ENCODE measurements around the gene MAP3K6. TPM values are rescaled to one million over a fixed set of nuclear protein-coding genes. Genes with fewer than 3 reads are reported as not detected.

Gene MAP3K6
- total RNA-seq, 1 donor = 25.7 TPM

- peak overlapping the region; percentile 65 for H3K4me3 ChIP-seq (ENCODE audit: insufficient read depth, low read length)
- H3K36me3 ChIP-seq (ENCODE audit: insufficient read depth, low read length) = peaks cover 2% of the 10 kb centered on the region
- H3K4me2 ChIP-seq (ENCODE audit: insufficient read depth, low read length) = peak overlapping the region; percentile 67
- DNase-seq (ENCODE audit: insufficient read length, low spot score, missing footprints) = peak; percentile 99
- no peaks in the 10 kb centered on the region for H3K9me3 ChIP-seq (ENCODE audit: low read depth, low read length)
- H3K27me3 ChIP-seq (ENCODE audit: insufficient read depth, low read length) = no peaks in the 10 kb centered on the region
- TF ChIP-seq CTCF (IDR thresholded peaks at IDR 0.05; ENCODE audit: extremely low read depth, low read depth, low read length) = no peak
- no peaks in the 10 kb centered on the region for H4K20me1 ChIP-seq (ENCODE audit: insufficient read depth, low read length)
- peaks cover 2% of the 10 kb centered on the region for H3K4me1 ChIP-seq (ENCODE audit: insufficient read depth, low read length)
- no peak overlapping the region for H3K27ac ChIP-seq (ENCODE audit: low read depth, low read length)
- peak overlapping the region; percentile 41 for H2AFZ ChIP-seq (ENCODE audit: low read length)
- H3K79me2 ChIP-seq (ENCODE audit: insufficient read depth, low read length) = no peaks in the 10 kb centered on the region
These were observed 16.7 kb downstream of the MAP3K6 start for GRCh38 chr1:27349784-27350662.

- Histone ChIP-seq H3K4me1 (ENCODE audit: insufficient read depth, low read length) (peaks cover 2% of the 10 kb centered on the region), H3K27me3 (ENCODE audit: insufficient read depth, low read length) (no peaks in the 10 kb centered on the region), H3K4me3 (ENCODE audit: insufficient read depth, low read length) (peak overlapping the region; percentile 65), H3K9me3 (ENCODE audit: low read depth, low read length) (no peaks in the 10 kb centered on the region), H2AFZ (ENCODE audit: low read length) (peak overlapping the region; percentile 22), H3K79me2 (ENCODE audit: insufficient read depth, low read length) (no peaks in the 10 kb centered on the region), H3K36me3 (ENCODE audit: insufficient read depth, low read length) (no peaks in the 10 kb centered on the region), H3K4me2 (ENCODE audit: insufficient read depth, low read length) (peak overlapping the region; percentile 67), H3K27ac (ENCODE audit: low read depth, low read length) (no peak overlapping the region), H4K20me1 (ENCODE audit: insufficient read depth, low read length) (no peaks in the 10 kb centered on the region)
- no peak for TF ChIP-seq CTCF (IDR thresholded peaks at IDR 0.05; ENCODE audit: extremely low read depth, low read depth, low read length)
- DNase-seq (ENCODE audit: insufficient read length, low spot score, missing footprints) = peak; percentile 93
These were observed 17.6 kb downstream of the MAP3K6 start for GRCh38 chr1:27348861-27349783.

- Histone ChIP-seq H3K4me2 (ENCODE audit: insufficient read depth, low read length) (no peak overlapping the region), H3K27ac (ENCODE audit: low read depth, low read length) (no peak overlapping the region), H3K9me3 (ENCODE audit: low read depth, low read length) (no peaks in the 10 kb centered on the region), H4K20me1 (ENCODE audit: insufficient read depth, low read length) (no peaks in the 10 kb centered on the region), H3K4me1 (ENCODE audit: insufficient read depth, low read length) (peaks cover 3% of the 10 kb centered on the region), H3K4me3 (ENCODE audit: insufficient read depth, low read length) (no peak overlapping the region), H3K36me3 (ENCODE audit: insufficient read depth, low read length) (no peaks in the 10 kb centered on the region), H3K27me3 (ENCODE audit: insufficient read depth, low read length) (no peaks in the 10 kb centered on the region), H3K79me2 (ENCODE audit: insufficient read depth, low read length) (no peaks in the 10 kb centered on the region), H2AFZ (ENCODE audit: low read length) (no peak overlapping the region)
- no peak for TF ChIP-seq CTCF (IDR thresholded peaks at IDR 0.05; ENCODE audit: extremely low read depth, low read depth, low read length)
- peak; percentile 73 for DNase-seq (ENCODE audit: insufficient read length, low spot score, missing footprints)
These were observed 19.7 kb downstream of the MAP3K6 start for GRCh38 chr1:27346991-27347624.

Data from osteoblast (primary cell).